HCT116 (cell line): ENCODE data around the gene DMXL1. TPM values are rescaled to one million over a fixed set of nuclear protein-coding genes. Genes with fewer than 3 reads are reported as not detected.

Experiments used
- ATAC-seq: fragments of 200-7000 bp; cut with Tn5 transposase; 2 replicates; pipeline ENCODE4 v1.9.1; 2020; ENCODE audit warnings: mild to moderate bottlenecking, moderate library complexity
- BruUV-seq: library from RNA; stranded (reverse); fragments of 400-500 nt; replicated peaks from 2 replicates; lab custom pipeline; 2021; lab: Mats Ljungman, UMichigan
- CTCF ChIA-PET: fragments of 300-600 bp; sonication (Branson Sonifier 250); formaldehyde crosslinking; loops from one replicate; lab custom pipeline; 2021; ENCODE audit warnings: antibody characterized with exemption; lab: Charles Lee
- POLR2A ChIA-PET: fragments of 300-600, 350-600 bp; sonication (Branson Sonifier 250); formaldehyde crosslinking; loops from one replicate; lab custom pipeline; 2021; ENCODE audit warnings: antibody characterized with exemption; lab: Charles Lee
- RAD21 ChIA-PET, 2 experiments: fragments of 300-600 bp; sonication (Branson Sonifier 250); formaldehyde crosslinking; loops; one replicate each; lab custom pipeline; 2023; ENCODE audit warnings: low total read pairs in 2 of 2; ENCODE audit not compliant: uncharacterized antibody in 2 of 2, unreplicated experiment in 2 of 2, low non-redundant PET in 1 of 2; lab: Charles Lee
- DNase-seq: peaks from one replicate; pipeline ENCODE4 v3.0.0-alpha.2; 2010; ENCODE audit warnings: low read depth, low spot score
- H2AFZ ChIP-seq: fragments of 200-600 bp; shearing (Covaris generic), sonication (generic); 2 replicates; pipeline ENCODE4 v1.6.1; 2017; ENCODE audit warnings: low read depth, mixed run types, mixed read lengths, antibody characterized with exemption, low read length; ENCODE audit not compliant: poor library complexity, severe bottlenecking
- H3K27ac ChIP-seq: 2 replicates; pipeline ENCODE4 v1.5.1; 2012; ENCODE audit warnings: low read depth, low read length
- H3K27me3 ChIP-seq: fragments of 200-600 bp; sonication (generic); 2 replicates; pipeline ENCODE4 v1.6.1; 2016; ENCODE audit warnings: mixed run types, low read length, mixed read lengths; ENCODE audit not compliant: insufficient read depth
- H3K36me3 ChIP-seq, 2 experiments: fragments of 200-500 bp in 1 of 2; fragments of 200-600 bp in 1 of 2; sonication (Bioruptor generic) in 1 of 2; sonication (generic) in 1 of 2; 2 replicates each; pipeline versions ENCODE4 v1.5.1 to v1.6.1; 2014 to 2016; ENCODE audit warnings: low read length in 2 of 2, inconsistent platforms in 1 of 2, mixed read lengths in 1 of 2, mixed run types in 1 of 2; ENCODE audit not compliant: insufficient read depth in 2 of 2, control insufficient read depth in 1 of 2
- H3K4me1 ChIP-seq, 2 experiments: fragments of 200-600 bp in 1 of 2; sonication (generic) in 1 of 2; 2 replicates each; pipeline versions ENCODE4 v1.5.1 to v1.6.1; 2012 to 2017; ENCODE audit warnings: low read length in 2 of 2, inconsistent platforms in 1 of 2, mild to moderate bottlenecking in 1 of 2, mixed read lengths in 1 of 2, mixed run types in 1 of 2, moderate library complexity in 1 of 2; ENCODE audit not compliant: insufficient read depth in 2 of 2, control insufficient read depth in 1 of 2
- H3K4me2 ChIP-seq: fragments of 200-600 bp; sonication (generic); 2 replicates; pipeline ENCODE4 v1.6.1; 2017; ENCODE audit warnings: mixed run types, low read length, mixed read lengths
- H3K4me3 ChIP-seq, 2 experiments: fragments of 200-600 bp in 1 of 2; sonication (generic) in 1 of 2; replicated peaks in 1 of 2; 2 replicates each; pipeline ENCODE4 v1.5.1; 2011 to 2016; ENCODE audit warnings: low read length in 2 of 2, control low read depth in 1 of 2, low read depth in 1 of 2, mild to moderate bottlenecking in 1 of 2, mixed read lengths in 1 of 2, mixed run types in 1 of 2
- H3K79me2 ChIP-seq: fragments of 200-600 bp; sonication (generic); 2 replicates; pipeline ENCODE4 v1.6.1; 2017; ENCODE audit warnings: mild to moderate bottlenecking, mixed run types, low read length, moderate library complexity, mixed read lengths; ENCODE audit not compliant: insufficient read depth
- H3K9ac ChIP-seq: fragments of 200-600 bp; sonication (generic); 2 replicates; pipeline ENCODE4 v1.6.1; 2016; ENCODE audit warnings: low read length, mixed read lengths
- H3K9me2 ChIP-seq: fragments of 200-600 bp; sonication (generic), shearing (Covaris generic); 2 replicates; pipeline ENCODE4 v1.6.1; 2017; ENCODE audit warnings: mixed run types, mild to moderate bottlenecking, moderate library complexity; ENCODE audit not compliant: insufficient read depth
- H3K9me3 ChIP-seq, 2 experiments: fragments of 200-500 bp in 1 of 2; fragments of 200-600 bp in 1 of 2; sonication (Bioruptor generic) in 1 of 2; sonication (generic) in 1 of 2; 2 replicates each; pipeline ENCODE4 v1.6.1; 2014 to 2017; ENCODE audit warnings: low read length in 2 of 2, mixed read lengths in 2 of 2, inconsistent platforms in 1 of 2, low read depth in 1 of 2, mild to moderate bottlenecking in 1 of 2, mixed run types in 1 of 2, moderate library complexity in 1 of 2; ENCODE audit not compliant: control insufficient read depth in 1 of 2, insufficient read depth in 1 of 2
- H4K20me1 ChIP-seq: fragments of 200-600 bp; sonication (generic), shearing (Covaris generic); 2 replicates; pipeline ENCODE4 v1.6.1; 2017; ENCODE audit warnings: mixed run types, mild to moderate bottlenecking, moderate library complexity; ENCODE audit not compliant: insufficient read depth
- ATF3 ChIP-seq: IDR thresholded peaks from 2 replicates; pipeline ENCODE4 v1.6.1; 2012
- CEBPB ChIP-seq: IDR thresholded peaks from 2 replicates; pipeline ENCODE4 v1.6.1; 2012; ENCODE audit warnings: low read depth
- CTCF ChIP-seq, 3 experiments: fragments of 200-600 bp in 1 of 3; sonication (generic) in 1 of 3; IDR thresholded peaks in 2 of 3; conservative IDR thresholded peaks in 1 of 3; 2 replicates each; pipeline ENCODE4 v1.5.1; 2012 to 2017; ENCODE audit warnings: low read depth in 2 of 3, low read length in 2 of 3, antibody characterized with exemption in 1 of 3, borderline replicate concordance in 1 of 3, control low read depth in 1 of 3, mild to moderate bottlenecking in 1 of 3, mixed read lengths in 1 of 3, mixed run types in 1 of 3, moderate library complexity in 1 of 3; ENCODE audit not compliant: insufficient read depth in 1 of 3
- EGR1 ChIP-seq: IDR thresholded peaks from 2 replicates; pipeline ENCODE4 v1.6.1; 2012; ENCODE audit warnings: low read depth
- ELF1 ChIP-seq: IDR thresholded peaks from 2 replicates; pipeline ENCODE4 v1.6.1; 2012; ENCODE audit warnings: low read depth, borderline replicate concordance
- EZH2 ChIP-seq: fragments of 200-600 bp; sonication (generic); IDR thresholded peaks from 2 replicates; pipeline ENCODE4 v1.6.1; 2017; ENCODE audit warnings: antibody characterized with exemption, mixed run types
- EZH2phosphoT487 ChIP-seq: fragments of 200-600 bp; IDR thresholded peaks from 2 replicates; pipeline ENCODE4 v1.6.1; 2018; ENCODE audit warnings: antibody characterized with exemption, borderline replicate concordance
- FOSL1 ChIP-seq: IDR thresholded peaks from 2 replicates; pipeline ENCODE4 v1.6.1; 2012; ENCODE audit warnings: low read depth
- JUND ChIP-seq: IDR thresholded peaks from 2 replicates; pipeline ENCODE4 v1.6.1; 2012
- MAX ChIP-seq: IDR thresholded peaks from 2 replicates; pipeline ENCODE4 v1.6.1; 2012
- POLR2AphosphoS5 ChIP-seq: IDR thresholded peaks from 2 replicates; pipeline ENCODE4 v1.6.1; 2011; ENCODE audit warnings: mild to moderate bottlenecking, low read depth, low read length, moderate library complexity
- RAD21 ChIP-seq: IDR thresholded peaks from 2 replicates; pipeline ENCODE4 v1.6.1; 2012; ENCODE audit warnings: low read depth, mild to moderate bottlenecking
- SIN3A ChIP-seq: IDR thresholded peaks from 2 replicates; pipeline ENCODE4 v1.6.1; 2012; ENCODE audit warnings: low read depth
- SP1 ChIP-seq: IDR thresholded peaks from 2 replicates; pipeline ENCODE4 v1.6.1; 2012; ENCODE audit warnings: low read depth
- YY1 ChIP-seq: IDR thresholded peaks from 2 replicates; pipeline ENCODE4 v1.6.1; 2011; ENCODE audit warnings: low read length, low read depth, moderate library complexity, mild to moderate bottlenecking; ENCODE audit not compliant: insufficient replicate concordance; ENCODE audit errors: extremely low read depth
- ZBTB33 ChIP-seq: IDR thresholded peaks from 2 replicates; pipeline ENCODE4 v1.6.1; 2011; ENCODE audit warnings: mild to moderate bottlenecking, low read length, moderate library complexity; ENCODE audit not compliant: insufficient replicate concordance; ENCODE audit errors: extremely low read depth
- ZNF274 ChIP-seq: fragments of 200-500 bp; sonication (Bioruptor generic); IDR thresholded peaks from 2 replicates; pipeline ENCODE4 v1.6.1; 2014; ENCODE audit warnings: mild to moderate bottlenecking, low read depth, low read length, inconsistent platforms
- intact Hi-C: fragments of 100-400 bp; cut with micrococcal nuclease; formaldehyde crosslinking; loops from 2 replicates; pipeline ENCODE4 v1.10.0; 2022
- total RNA-seq: library from RNA; stranded (reverse); gene quantifications from one replicate; pipeline ENCODE4 v1.2.1, GENCODE V29; 2021; ENCODE audit not compliant: unreplicated experiment

The DMXL1 gene
- total RNA-seq, 1 experiment from 2014 or later = 21.1 TPM

GRCh38 chr5:119022017-119022745, 48.7 kb upstream of the DMXL1 start:
- ChIA-PET RAD21 (no interaction called here), CTCF (interaction anchor here (1.0 to 1.9 kb wide), 5 partner anchors 8 to 390 kb away, joined by 3 to 33 read pairs (median 4); partner anchors contain the start of gene DMXL1), POLR2A (interaction anchor here (1.0 kb wide), 1 partner anchor 313 kb away, joined by 3 read pairs; no protein-coding TSS in a partner anchor)
- no TSS peak for BruUV-seq
- H3K4me2 ChIP-seq = no peak overlapping the region
- no peak overlapping the region for H3K4me3 ChIP-seq
- H2AFZ ChIP-seq = no peak overlapping the region
- H3K4me1 ChIP-seq = no peaks in the 10 kb centered on the region
- no peak overlapping the region for H3K27ac ChIP-seq
- no peaks in the 10 kb centered on the region for H3K9me3 ChIP-seq
- H3K27me3 ChIP-seq = no peaks in the 10 kb centered on the region
- H3K9ac ChIP-seq = no peak overlapping the region
- intact Hi-C loops = loop anchor here (1.0 to 5.0 kb wide), 3 partner anchors 190 to 390 kb away; no protein-coding TSS in a partner anchor
- H3K9me2 ChIP-seq = no peaks in the 10 kb centered on the region
- TF ChIP-seq ZBTB33 = no peak
- TF ChIP-seq SP1 = no peak
- TF ChIP-seq FOSL1 = no peak
- no peak for TF ChIP-seq EZH2
- no peak for TF ChIP-seq MAX
- TF ChIP-seq ELF1 = no peak
- no peak for TF ChIP-seq ATF3
- no peak for TF ChIP-seq ZNF274
- peak; percentile 30 to 78 (median 57); a peak in 4 of 6 replicates for TF ChIP-seq CTCF (IDR thresholded peaks at IDR 0.05 in 2 of 3, conservative IDR thresholded peaks at IDR 0.05 in 1 of 3; ENCODE audit: borderline replicate concordance in 1 of 3, insufficient read depth in 1 of 3, low read depth in 2 of 3, low read length in 2 of 3)
- TF ChIP-seq RAD21 = peak; percentile 88
- no peak for TF ChIP-seq JUND
- TF ChIP-seq EZH2phosphoT487 = no peak
- no peak for TF ChIP-seq POLR2AphosphoS5
- TF ChIP-seq EGR1 = no peak
- no peak for TF ChIP-seq CEBPB
- TF ChIP-seq SIN3A = no peak
- no peak for TF ChIP-seq YY1
- ATAC-seq = peak; percentile 59
- H3K79me2 ChIP-seq = no peaks in the 10 kb centered on the region
- no peaks in the 10 kb centered on the region for H3K36me3 ChIP-seq
- no peaks in the 10 kb centered on the region for H4K20me1 ChIP-seq
- no peak for DNase-seq
